RWPE1 (cell line): ENCODE measurements around the gene COL5A1.

Experiments used
- CTCF ChIA-PET: fragments of 350-600 bp; sonication (Branson Sonifier 250); formaldehyde crosslinking; extraction: SDS; loops from one replicate; lab custom pipeline; 2021; lab: Yijun Ruan, JAX
- POLR2A ChIA-PET: fragments of 400-600 bp; formaldehyde crosslinking; extraction: SDS; loops from one replicate; lab custom pipeline; 2020; ENCODE audit warnings: antibody characterized with exemption; ENCODE audit not compliant: low non-redundant PET; lab: Yijun Ruan, JAX
- DNase-seq: peaks from one replicate; pipeline ENCODE4 v3.0.0; 2012; ENCODE audit warnings: low spot score
- H3K27ac ChIP-seq: fragments of 450-650 bp; 2 replicates; pipeline ENCODE4 v1.5.1; 2017
- CTCF ChIP-seq: fragments of 450-650 bp; conservative IDR thresholded peaks from 2 replicates; pipeline ENCODE4 v1.5.1; 2017; ENCODE audit warnings: low read depth, mild to moderate bottlenecking

Gene COL5A1

GRCh38 chr9:134722120-134722701, 80.6 kb downstream of the COL5A1 start:
- CTCF ChIA-PET, result no interaction called here
- POLR2A ChIA-PET, result no interaction called here
- no peak for TF ChIP-seq CTCF
- no peak for DNase-seq
- H3K27ac ChIP-seq, result peak overlapping the region; percentile 49

- ChIA-PET POLR2A (no interaction called here), CTCF (no interaction called here)
- peak overlapping the region; percentile 49; the same call in 1 of the 2 replicates for H3K27ac ChIP-seq
- TF ChIP-seq CTCF, result no peak
- DNase-seq, result no peak
Observed at GRCh38 chr9:134723037-134723436, 81.4 kb downstream of the COL5A1 start.

GRCh38 chr9:134723491-134724190, 82.0 kb downstream of the COL5A1 start:
- TF ChIP-seq CTCF, result no peak
- no peak for DNase-seq
- H3K27ac ChIP-seq, result peak overlapping the region; percentile 1
- POLR2A ChIA-PET, result no interaction called here
- CTCF ChIA-PET, result interaction anchor here (0.6 to 1.2 kb wide), 3 partner anchors 16 to 1936 kb away, joined by 3 to 4 read pairs (median 3); no protein-coding TSS in a partner anchor

DNA sequence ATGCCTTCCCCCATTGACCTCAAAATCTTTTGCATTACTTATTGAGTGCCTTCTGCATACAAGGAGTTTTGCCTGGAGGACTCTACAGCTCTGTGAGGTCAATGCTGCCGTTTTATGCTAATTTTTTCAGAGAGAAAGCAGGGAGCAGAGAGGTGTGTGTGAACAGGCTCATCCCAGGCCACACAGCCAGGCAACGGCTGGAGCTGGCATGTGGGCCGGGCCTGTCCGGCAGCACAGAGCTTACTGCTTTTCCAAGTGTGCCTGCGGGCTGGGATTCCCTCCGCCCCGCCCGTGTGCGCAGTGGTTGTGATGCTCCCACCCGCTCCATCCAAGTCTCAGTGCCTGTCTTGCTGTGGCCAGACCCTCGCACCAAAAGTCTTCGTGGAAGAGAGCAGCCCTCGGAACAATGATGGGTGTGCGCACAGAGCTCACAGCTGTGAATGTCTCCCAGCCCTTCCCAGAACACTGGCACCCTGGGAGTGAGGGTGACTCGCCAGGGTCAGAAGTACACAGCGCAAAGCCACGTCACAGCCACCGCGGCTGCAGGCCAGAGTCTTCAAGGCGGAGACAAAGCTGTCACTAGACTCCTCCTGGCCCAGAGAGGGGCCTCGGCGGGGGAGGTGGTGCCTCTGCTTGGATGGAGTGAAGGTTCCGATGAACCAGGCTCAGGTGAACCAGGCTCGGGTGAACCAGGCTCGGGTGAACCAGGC, 82.8 kb downstream of the COL5A1 start:
- CTCF ChIA-PET, result interaction anchor here (0.6 to 1.2 kb wide), 3 partner anchors 15 to 1935 kb away, joined by 3 to 4 read pairs (median 3); no protein-coding TSS in a partner anchor
- DNase-seq, result no peak
- H3K27ac ChIP-seq, result peak overlapping the region; percentile 1
- TF ChIP-seq CTCF, result no peak
- POLR2A ChIA-PET, result no interaction called here

DNA sequence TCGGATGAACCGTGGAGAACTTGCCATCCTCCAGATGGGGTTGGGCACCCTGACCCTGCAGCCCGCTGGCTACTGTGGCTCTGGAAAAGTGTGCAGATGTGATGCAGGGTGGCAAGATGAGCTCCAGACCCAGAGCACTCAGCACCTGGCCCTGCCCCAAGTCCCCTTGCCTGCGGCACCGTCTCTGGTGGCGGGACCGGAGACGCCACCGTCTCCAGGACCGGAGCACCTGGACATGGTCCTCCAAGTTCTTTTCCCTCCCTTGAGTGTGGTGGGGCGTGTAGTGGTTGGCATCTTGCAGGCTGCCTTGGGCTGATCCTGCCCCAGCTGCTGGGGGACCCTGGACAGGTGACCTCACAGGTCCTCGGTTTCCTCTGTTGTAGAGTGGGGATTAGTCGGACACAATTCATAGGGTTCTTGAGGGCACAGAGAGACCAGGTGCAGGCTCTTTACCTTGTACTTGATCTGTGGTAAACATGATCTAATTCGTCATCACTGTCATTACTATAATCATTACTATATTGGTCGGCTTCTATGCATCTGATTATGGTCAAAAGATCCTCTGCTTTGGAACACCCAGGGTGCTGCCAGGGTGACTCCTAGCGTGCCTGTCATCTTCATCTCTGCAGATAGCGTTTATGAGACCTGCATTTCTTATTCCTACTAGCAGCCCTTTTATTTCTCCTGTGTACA, 83.5 kb downstream of the COL5A1 start:
- ChIA-PET POLR2A (interaction anchor here (0.5 kb wide), 1 partner anchor 63 kb away, joined by 4 read pairs; no protein-coding TSS in a partner anchor), CTCF (interaction anchor here (1.2 kb wide), 1 partner anchor 14 kb away, joined by 4 read pairs; no protein-coding TSS in a partner anchor)
- no peak for TF ChIP-seq CTCF
- H3K27ac ChIP-seq, result no peak overlapping the region
- no peak for DNase-seq

DNA sequence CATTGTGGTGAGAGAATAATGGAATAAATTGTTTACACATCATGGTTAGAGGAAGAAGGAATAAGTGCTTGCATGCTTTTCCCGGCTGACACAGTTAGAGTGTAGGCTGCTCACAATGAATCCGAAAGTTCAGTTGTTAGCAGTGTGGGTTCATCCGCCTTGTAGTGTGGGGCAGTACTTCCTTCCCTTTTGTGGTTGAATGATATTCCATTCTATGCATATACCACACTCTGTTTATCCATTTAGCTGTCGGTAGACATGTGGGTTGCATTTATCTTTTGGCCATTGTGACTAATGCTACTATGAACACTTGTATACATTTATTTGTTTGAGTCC, 84.0 kb downstream of the COL5A1 start:
- DNase-seq, result no peak
- no peak overlapping the region for H3K27ac ChIP-seq
- no peak for TF ChIP-seq CTCF
- POLR2A ChIA-PET, result no interaction called here
- CTCF ChIA-PET, result no interaction called here
